Activated naive CD4-positive, alpha-beta T cell treated with anti-CD3 and anti-CD28 coated beads, Interleukin-2, amount 50 U/mL, for 24 hours (primary cell): ENCODE measurements around the gene TYW1B.
"Not testable (repeated sequence)": the region's sequence is repeated elsewhere in the genome, so short reads cannot be mapped to it uniquely, and the experiment has no call there.

Source experiments
- H3K27ac Mint-ChIP-seq: one replicate; pipeline ENCODE4 v1.8.0; 2021; ENCODE audit warnings: mild to moderate bottlenecking, mixed read lengths
- H3K27me3 Mint-ChIP-seq: one replicate; pipeline ENCODE4 v1.8.0; 2021; ENCODE audit warnings: mixed read lengths
- H3K36me3 Mint-ChIP-seq: one replicate; pipeline ENCODE4 v1.8.0; 2021; ENCODE audit warnings: mixed read lengths
- H3K4me1 Mint-ChIP-seq: one replicate; pipeline ENCODE4 v1.8.0; 2021; ENCODE audit warnings: mixed read lengths
- H3K4me3 Mint-ChIP-seq: one replicate; pipeline ENCODE4 v1.8.0; 2021; ENCODE audit warnings: mild to moderate bottlenecking, mixed read lengths
- H3K9me3 Mint-ChIP-seq: one replicate; pipeline ENCODE4 v1.8.0; 2021; ENCODE audit warnings: mixed read lengths

The TYW1B gene

DNA sequence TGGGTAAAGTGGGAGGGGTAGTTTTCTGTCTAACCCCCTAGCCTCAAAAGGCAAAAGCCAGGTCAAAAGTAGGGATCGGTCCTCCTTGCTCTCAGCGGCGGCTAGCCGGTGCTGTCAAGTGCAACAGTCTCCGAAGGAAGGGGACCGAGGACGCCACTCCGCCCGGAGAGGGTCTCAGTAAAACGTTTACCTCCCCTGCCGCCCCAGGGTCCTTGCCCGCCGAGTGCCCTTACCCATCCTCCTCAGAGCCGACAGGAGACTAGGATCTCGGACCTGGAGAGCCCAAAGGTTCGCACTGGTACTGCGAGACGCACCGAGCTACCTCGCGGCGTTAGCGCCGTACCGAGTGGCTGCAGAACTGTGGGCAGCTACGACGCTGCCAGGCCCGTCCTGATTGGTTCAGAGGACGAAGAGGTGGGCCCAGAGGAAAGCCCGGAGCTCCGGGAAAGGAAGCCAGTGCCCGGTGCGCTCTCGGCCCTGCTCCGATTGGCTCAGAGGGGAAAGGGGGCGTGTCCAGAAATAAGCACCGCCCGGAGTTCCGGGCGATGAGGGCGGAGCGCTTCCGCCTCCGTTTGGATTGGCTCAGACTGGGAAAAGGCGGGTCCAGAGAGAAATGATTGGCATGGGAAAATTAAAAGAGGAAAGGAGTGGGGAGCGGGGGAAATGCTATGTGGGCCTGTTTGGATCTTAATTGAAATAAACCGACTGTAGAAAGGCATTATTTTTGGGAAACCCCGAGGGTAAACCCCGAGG lies at the start of gene TYW1B:
TYW1B (minus strand) TSS at position 362 of the 753 bp plus-strand sequence; CDS start at position 237, 125 bp downstream.
- peak within 1 kb of the TSS; percentile 94 for H3K4me3 Mint-ChIP-seq
- not testable (repeated sequence) for H3K27me3 Mint-ChIP-seq, H3K36me3 Mint-ChIP-seq, H3K9me3 Mint-ChIP-seq
- peak within 1 kb of the TSS; percentile 96 for H3K27ac Mint-ChIP-seq
- H3K4me1 Mint-ChIP-seq, result peaks cover 32% of the 10 kb centered on the region

DNA sequence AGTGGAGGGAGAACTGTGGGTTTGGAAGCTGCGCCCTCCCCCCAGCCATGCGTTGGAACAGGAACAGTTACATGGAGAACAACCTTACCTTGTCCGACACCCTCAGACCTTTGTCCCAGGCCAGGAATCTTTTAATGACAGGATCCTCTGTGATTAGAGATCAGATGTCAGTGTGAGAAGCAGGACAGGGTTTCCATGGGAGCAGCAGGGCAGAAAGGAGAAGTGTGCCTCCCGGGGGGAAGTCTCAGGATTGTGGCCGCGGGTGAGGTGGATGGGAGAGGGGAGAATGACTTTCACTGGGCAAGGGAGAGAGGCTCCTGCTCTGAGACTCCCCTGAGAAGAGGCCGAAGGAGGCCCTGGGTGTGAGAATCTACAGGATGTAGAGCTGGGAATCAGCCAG lies 39.6 kb upstream of the TYW1B start:
- H3K36me3 Mint-ChIP-seq, H3K4me1 Mint-ChIP-seq, H3K27ac Mint-ChIP-seq, H3K4me3 Mint-ChIP-seq, H3K27me3 Mint-ChIP-seq, H3K9me3 Mint-ChIP-seq: not testable (repeated sequence)

GRCh38 chr7:72858846-72859400 lies 30.9 kb upstream of the TYW1B start:
- H3K36me3 Mint-ChIP-seq, H3K27ac Mint-ChIP-seq, H3K4me3 Mint-ChIP-seq, H3K27me3 Mint-ChIP-seq, H3K9me3 Mint-ChIP-seq, H3K4me1 Mint-ChIP-seq: not testable (repeated sequence)

GRCh38 chr7:72857925-72858324 lies 29.9 kb upstream of the TYW1B start:
- H3K36me3 Mint-ChIP-seq, H3K9me3 Mint-ChIP-seq, H3K27ac Mint-ChIP-seq, H3K4me1 Mint-ChIP-seq, H3K4me3 Mint-ChIP-seq, H3K27me3 Mint-ChIP-seq: not testable (repeated sequence)

GRCh38 chr7:72855261-72855660 lies 27.3 kb upstream of the TYW1B start:
- not testable (repeated sequence) for H3K9me3 Mint-ChIP-seq, H3K36me3 Mint-ChIP-seq, H3K27ac Mint-ChIP-seq, H3K4me3 Mint-ChIP-seq, H3K27me3 Mint-ChIP-seq, H3K4me1 Mint-ChIP-seq

DNA sequence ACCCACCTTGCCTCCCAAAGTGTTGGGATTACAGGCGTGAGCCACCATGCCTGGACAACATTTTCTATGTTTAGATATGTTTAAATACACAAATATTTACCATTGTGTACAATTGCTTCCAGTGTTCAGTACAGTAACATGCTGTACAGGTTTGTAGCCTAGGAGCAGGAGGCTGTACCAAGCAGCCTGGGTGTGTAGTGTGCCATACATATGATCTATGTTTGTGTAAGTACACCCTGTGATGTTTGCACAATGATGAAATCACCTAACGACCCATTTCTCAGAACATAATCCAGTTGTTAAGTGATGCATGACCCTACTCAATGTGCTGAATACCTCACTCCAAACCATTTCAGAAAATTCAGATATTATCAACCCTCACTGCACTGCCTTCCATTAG lies 24.9 kb upstream of the TYW1B start:
- not testable (repeated sequence) for H3K27me3 Mint-ChIP-seq, H3K27ac Mint-ChIP-seq, H3K36me3 Mint-ChIP-seq, H3K4me3 Mint-ChIP-seq, H3K4me1 Mint-ChIP-seq, H3K9me3 Mint-ChIP-seq

GRCh38 chr7:72850746-72851145 lies 22.7 kb upstream of the TYW1B start:
- not testable (repeated sequence) for H3K4me1 Mint-ChIP-seq, H3K27me3 Mint-ChIP-seq, H3K36me3 Mint-ChIP-seq, H3K9me3 Mint-ChIP-seq, H3K4me3 Mint-ChIP-seq, H3K27ac Mint-ChIP-seq

DNA sequence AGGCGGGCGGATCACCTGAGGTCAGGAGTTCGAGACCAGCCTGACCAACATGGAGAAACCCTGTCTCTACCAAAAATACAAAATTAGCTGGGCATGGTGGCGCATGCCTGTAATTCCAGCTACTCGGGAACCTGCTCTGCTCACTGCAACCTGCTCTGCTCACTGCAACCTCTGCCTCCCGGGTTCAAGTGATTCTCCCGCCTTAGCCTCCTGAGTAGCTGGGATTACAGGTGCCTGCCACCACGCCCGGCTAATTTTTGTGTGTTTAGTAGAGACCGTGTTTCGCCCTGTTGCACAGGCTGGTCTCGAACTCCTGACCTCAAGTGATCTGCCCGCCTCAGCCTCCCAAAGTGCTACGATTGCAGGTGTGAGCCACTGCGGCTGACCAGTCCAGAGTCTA lies 16.1 kb upstream of the TYW1B start:
- not testable (repeated sequence) for H3K36me3 Mint-ChIP-seq, H3K4me3 Mint-ChIP-seq, H3K27me3 Mint-ChIP-seq, H3K4me1 Mint-ChIP-seq, H3K27ac Mint-ChIP-seq
- H3K9me3 Mint-ChIP-seq, result peaks cover 12% of the 10 kb centered on the region

GRCh38 chr7:72843166-72843565 lies 15.2 kb upstream of the TYW1B start:
- H3K9me3 Mint-ChIP-seq, result peaks cover 12% of the 10 kb centered on the region
- H3K27ac Mint-ChIP-seq, H3K27me3 Mint-ChIP-seq, H3K4me1 Mint-ChIP-seq, H3K4me3 Mint-ChIP-seq: not testable (repeated sequence)
- H3K36me3 Mint-ChIP-seq, result peaks cover 11% of the 10 kb centered on the region

- H3K4me3 Mint-ChIP-seq, H3K4me1 Mint-ChIP-seq, H3K27me3 Mint-ChIP-seq, H3K27ac Mint-ChIP-seq: not testable (repeated sequence)
- H3K9me3 Mint-ChIP-seq, result peaks cover 12% of the 10 kb centered on the region
- peaks cover 17% of the 10 kb centered on the region for H3K36me3 Mint-ChIP-seq
Measured at GRCh38 chr7:72840966-72841511, 13.0 kb upstream of the TYW1B start.

DNA sequence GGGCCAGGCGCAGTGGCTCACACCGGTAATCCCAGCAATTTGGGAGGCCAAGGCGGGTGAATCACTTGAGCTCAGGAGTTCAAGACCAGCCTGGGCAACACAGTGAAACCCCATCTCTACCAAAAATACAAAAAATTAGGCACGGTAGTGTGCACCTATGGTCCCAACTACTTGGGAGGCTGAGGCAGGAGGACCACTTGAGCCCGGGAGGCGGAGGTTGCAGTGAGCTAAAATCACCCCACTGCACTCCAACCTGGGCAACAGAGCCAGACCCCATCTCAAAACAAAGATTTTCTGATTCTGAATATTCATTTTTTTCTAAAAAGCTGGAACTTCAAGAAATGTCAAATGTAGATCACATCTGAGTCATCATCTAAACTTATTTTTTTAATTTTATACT lies 10.3 kb upstream of the TYW1B start:
- Mint-ChIP-seq H3K9me3 (peaks cover 12% of the 10 kb centered on the region), H3K36me3 (peaks cover 17% of the 10 kb centered on the region)
- not testable (repeated sequence) for H3K27ac Mint-ChIP-seq, H3K4me3 Mint-ChIP-seq, H3K27me3 Mint-ChIP-seq, H3K4me1 Mint-ChIP-seq

DNA sequence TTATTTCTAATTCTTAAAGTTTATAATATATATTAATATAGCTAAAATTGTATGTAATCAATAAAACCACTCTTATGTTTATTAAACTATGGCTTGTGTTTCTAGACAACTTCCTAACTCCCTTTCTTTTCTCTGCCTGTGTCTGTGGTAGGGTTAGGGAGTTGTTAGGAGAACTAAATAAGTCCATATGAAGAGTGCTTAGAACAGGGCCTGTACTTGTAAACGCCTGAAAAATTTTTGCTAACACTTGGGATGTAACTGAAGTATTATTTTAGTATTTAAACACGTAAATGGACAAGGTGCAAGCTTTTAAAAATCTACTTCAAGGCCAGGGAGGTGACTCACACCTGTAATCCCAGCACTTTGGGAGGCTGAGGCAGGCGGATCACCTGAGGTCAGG lies 9.3 kb upstream of the TYW1B start:
- H3K36me3 Mint-ChIP-seq, result peaks cover 23% of the 10 kb centered on the region
- H3K27ac Mint-ChIP-seq, result peak overlapping the region; percentile 41
- H3K27me3 Mint-ChIP-seq, H3K4me3 Mint-ChIP-seq: not testable (repeated sequence)
- peaks cover 13% of the 10 kb centered on the region for H3K4me1 Mint-ChIP-seq
- peaks cover 12% of the 10 kb centered on the region for H3K9me3 Mint-ChIP-seq

GRCh38 chr7:72830567-72830966 lies 2.6 kb upstream of the TYW1B start:
- Mint-ChIP-seq H3K4me1 (peaks cover 25% of the 10 kb centered on the region), H3K27ac (peak overlapping the region; percentile 43), H3K4me3 (peak overlapping the region; percentile 94)
- H3K36me3 Mint-ChIP-seq, H3K27me3 Mint-ChIP-seq, H3K9me3 Mint-ChIP-seq: not testable (repeated sequence)

- Mint-ChIP-seq H3K4me1 (peaks cover 30% of the 10 kb centered on the region), H3K4me3 (peak overlapping the region; percentile 94), H3K27ac (peak overlapping the region; percentile 97)
- not testable (repeated sequence) for H3K27me3 Mint-ChIP-seq, H3K36me3 Mint-ChIP-seq, H3K9me3 Mint-ChIP-seq
Measured at GRCh38 chr7:72829687-72830354, 1.8 kb upstream of the TYW1B start.

- H3K36me3 Mint-ChIP-seq, H3K27me3 Mint-ChIP-seq, H3K9me3 Mint-ChIP-seq: not testable (repeated sequence)
- Mint-ChIP-seq H3K27ac (peak overlapping the region; percentile 97), H3K4me3 (peak overlapping the region; percentile 94), H3K4me1 (peaks cover 30% of the 10 kb centered on the region)
Measured at GRCh38 chr7:72829291-72829686, 1.3 kb upstream of the TYW1B start.
